ENCODE data around the gene ZNF619. TPM values are rescaled to one million over a fixed set of nuclear protein-coding genes. Genes with fewer than 3 reads are reported as not detected.

Gene ZNF619
- total and polyA plus RNA-seq, 9 of the 15 experiments (the other 6 are each of a cell fraction or from before 2014, with no cell fraction given): 1.3 to 9.1 (median 6.3) TPM

- TF ChIP-seq ZNF318 (IDR thresholded peaks at IDR 0.05; ENCODE audit: borderline replicate concordance in 1 of 2, low read depth in 1 of 2) (no peak), BCOR (IDR thresholded peaks at IDR 0.05) (no peak; the same call in 1 of the 2 replicates), NR1H2 (CRISPR knock-in tag; IDR thresholded peaks at IDR 0.05) (peak; percentile 84; the same call in 1 of the 2 replicates), GABPA (tag; conservative IDR thresholded peaks at IDR 0.05; ENCODE audit: low read depth) (peak; percentile 93), E4F1 (CRISPR knock-in tag; IDR thresholded peaks at IDR 0.05; ENCODE audit: borderline replicate concordance) (no peak), ZNF395 (CRISPR knock-in tag; IDR thresholded peaks at IDR 0.05) (no peak; the same call in none of the 2 replicates), TEAD4 (IDR thresholded peaks at IDR 0.05; ENCODE audit: low read length) (peak; percentile 14), TEAD4 (CRISPR knock-in tag; IDR thresholded peaks at IDR 0.05; ENCODE audit: borderline replicate concordance) (no peak), TFE3 (CRISPR knock-in tag; IDR thresholded peaks at IDR 0.05) (no peak), ZNF274 (IDR thresholded peaks at IDR 0.05; ENCODE audit: borderline replicate concordance, low read depth, low read length) (no peak; the same call in 1 of the 2 replicates), ZNF124 (CRISPR knock-in tag; IDR thresholded peaks at IDR 0.05) (no peak), FOXK2 (conservative IDR thresholded peaks at IDR 0.05 in 1 of 2, IDR thresholded peaks at IDR 0.05 in 1 of 2; ENCODE audit: low read depth in 2 of 2) (no peak), CAMTA2 (CRISPR knock-in tag; conservative IDR thresholded peaks at IDR 0.05) (no peak)
Observed at GRCh38 chr3:40524568-40525285, 47.8 kb downstream of the ZNF619 start, which contains the start of gene ZNF621 (continued).

Measured in K562 (cell line).